Hair follicle dermal papilla cell (primary cell): ENCODE measurements around the gene FABP6. TPM values are rescaled to one million over a fixed set of nuclear protein-coding genes. Genes with fewer than 3 reads are reported as not detected.

ENCODE experiments used
- total RNA-seq: library from RNA; depleted of rRNA; stranded (reverse); fragments of >200 nt; gene quantifications from 2 replicates; pipeline ENCODE4 v1.2.3, GENCODE V29; 2012

FABP6 gene, protein sequence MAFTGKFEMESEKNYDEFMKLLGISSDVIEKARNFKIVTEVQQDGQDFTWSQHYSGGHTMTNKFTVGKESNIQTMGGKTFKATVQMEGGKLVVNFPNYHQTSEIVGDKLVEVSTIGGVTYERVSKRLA
- total RNA-seq, result not detected in 2 replicates

GRCh38 chr5:160229190-160229742 is at the start of gene FABP6:
TSS of gene FABP6 (plus strand) at chr5:160229506. CDS start at chr5:160229558, 52 bp downstream.

Other genes with a start within 250 kb of the FABP6 start
- gene TTC1, start 220.4 kb upstream of the FABP6 start, total RNA-seq, result 26.0 and 28.3 TPM in 2 replicates
- 15.9 and 20.4 TPM in 2 replicates for gene PWWP2A, start 110.1 kb upstream of the FABP6 start, total RNA-seq
- gene CCNJL, start 83.1 kb downstream of the FABP6 start, total RNA-seq, result under 0.01 and 1.1 TPM in 2 replicates
- gene C1QTNF2, start 141.1 kb downstream of the FABP6 start, total RNA-seq, result 0.49 and 0.73 TPM in 2 replicates
- gene FAM200C, start 170.5 kb downstream of the FABP6 start, total RNA-seq, result 1.7 and 3.2 TPM in 2 replicates
- gene SLU7, start 189.6 kb downstream of the FABP6 start, total RNA-seq, result 44.8 and 48.0 TPM in 2 replicates
- gene PTTG1, start 192.3 kb downstream of the FABP6 start, total RNA-seq, result 16.6 and 18.9 TPM in 2 replicates